A549 (cell line): ENCODE results near the gene CFAP161.
"Not testable (repeated sequence)": the region's sequence is repeated elsewhere in the genome, so short reads cannot be mapped to it uniquely, and the experiment has no call there.

Source experiments
- BCL3 ChIP-seq: fragments of >200 bp; sonication (Bioruptor Twin); formaldehyde crosslinking; IDR thresholded peaks from 3 replicates; pipeline ENCODE4 v1.6.1; 2016
- CHD4 ChIP-seq: fragments of 200-600 bp; sonication (generic); IDR thresholded peaks from 2 replicates; pipeline ENCODE4 v1.6.1; 2016; ENCODE audit warnings: antibody characterized with exemption, mild to moderate bottlenecking, borderline replicate concordance
- CTCF ChIP-seq: fragments of >200 bp; sonication (Bioruptor Twin); formaldehyde crosslinking; IDR thresholded peaks from 3 replicates; pipeline ENCODE4 v1.5.1; 2016
- ESRRA ChIP-seq: fragments of 150-350 bp; IDR thresholded peaks from 2 replicates; pipeline ENCODE4 v1.6.1; 2014; ENCODE audit warnings: mild to moderate bottlenecking, low read length, borderline replicate concordance
- MAZ ChIP-seq: fragments of 150-350 bp; IDR thresholded peaks from 2 replicates; pipeline ENCODE4 v1.6.1; 2014; ENCODE audit warnings: antibody characterized with exemption, low read depth, low read length, borderline replicate concordance
- PBX3 ChIP-seq: IDR thresholded peaks from 2 replicates; pipeline ENCODE4 v1.6.1; 2012
- POLR2A ChIP-seq: IDR thresholded peaks from 2 replicates; pipeline ENCODE4 v1.6.1; 2012; ENCODE audit warnings: mild to moderate bottlenecking, low read length
- RCOR1 ChIP-seq: fragments of 150-350 bp; IDR thresholded peaks from 2 replicates; pipeline ENCODE4 v1.6.1; 2014; ENCODE audit warnings: antibody characterized with exemption, low read length, low read depth
- SMC3 ChIP-seq: fragments of >200 bp; sonication (Bioruptor Twin); formaldehyde crosslinking; IDR thresholded peaks from 3 replicates; pipeline ENCODE4 v1.6.1; 2018; ENCODE audit warnings: inconsistent platforms
- USF2 ChIP-seq: fragments of 450-650 bp; IDR thresholded peaks from 2 replicates; pipeline ENCODE4 v1.6.1; 2014; ENCODE audit warnings: antibody characterized with exemption

- not testable (repeated sequence) for TF ChIP-seq SMC3, CTCF, POLR2A, MAZ, CHD4, BCL3, PBX3, ESRRA, USF2, RCOR1
Observed at GRCh38 chr15:81158561-81158960, 24.5 kb downstream of the CFAP161 start.
